OCI-LY7 (cell line): ENCODE data around the gene DNMT3A. TPM values are rescaled to one million over a fixed set of nuclear protein-coding genes. Genes with fewer than 3 reads are reported as not detected.
A peak's percentile ranks its signal among the peaks of the same experiment; 100 is the strongest.

ENCODE experiments used
- BruUV-seq: library from RNA; stranded (reverse); fragments of 400-500 nt; replicated peaks from 2 replicates; lab custom pipeline; 2021; lab: Mats Ljungman, UMichigan
- CTCF ChIA-PET: fragments of 300-600 bp; sonication (Branson Sonifier 250); formaldehyde crosslinking; loops from one replicate; lab custom pipeline; 2022; ENCODE audit warnings: antibody characterized with exemption; ENCODE audit not compliant: unreplicated experiment; lab: Charles Lee
- POLR2A ChIA-PET: fragments of 300-600 bp; sonication (Branson Sonifier 250); formaldehyde crosslinking; loops from one replicate; lab custom pipeline; 2022; ENCODE audit warnings: antibody characterized with exemption; lab: Charles Lee
- DNase-seq: peaks from one replicate; pipeline ENCODE4 v3.0.0-alpha.2; 2015; ENCODE audit warnings: low spot score
- H2AFZ ChIP-seq: fragments of 200-600 bp; sonication (generic), shearing (Covaris generic); 2 replicates; pipeline ENCODE4 v1.6.1; 2014; ENCODE audit warnings: mild to moderate bottlenecking, antibody characterized with exemption, low read length, moderate library complexity
- H3K27ac ChIP-seq: fragments of 200-600 bp; sonication (generic); 2 replicates; pipeline ENCODE4 v1.5.1; 2014; ENCODE audit warnings: mixed run types, low read depth, mild to moderate bottlenecking, moderate library complexity, low read length, inconsistent platforms; ENCODE audit not compliant: poor library complexity, severe bottlenecking
- H3K36me3 ChIP-seq: fragments of 200-600 bp; sonication (generic); 2 replicates; pipeline ENCODE4 v1.6.1; 2014; ENCODE audit warnings: mild to moderate bottlenecking, antibody characterized with exemption, low read length, moderate library complexity, mixed read lengths; ENCODE audit not compliant: insufficient read depth
- H3K4me1 ChIP-seq: fragments of 200-600 bp; sonication (generic); 2 replicates; pipeline ENCODE4 v1.5.1; 2014; ENCODE audit warnings: mild to moderate bottlenecking, low read length; ENCODE audit not compliant: insufficient read depth, poor library complexity, severe bottlenecking
- H3K4me2 ChIP-seq: fragments of 200-600 bp; sonication (generic); 2 replicates; pipeline ENCODE4 v1.6.1; 2014; ENCODE audit warnings: mild to moderate bottlenecking, low read length
- H3K4me3 ChIP-seq: fragments of 200-600 bp; sonication (generic); 2 replicates; pipeline ENCODE4 v1.5.1; 2014; ENCODE audit warnings: mild to moderate bottlenecking, low read depth, low read length; ENCODE audit not compliant: poor library complexity, severe bottlenecking
- H3K79me2 ChIP-seq: fragments of 200-600 bp; sonication (generic); 2 replicates; pipeline ENCODE4 v1.6.1; 2016; ENCODE audit warnings: low read depth, mild to moderate bottlenecking, low read length, moderate library complexity, mixed read lengths; ENCODE audit not compliant: insufficient read depth
- H3K9me2 ChIP-seq: fragments of 200-600 bp; sonication (generic); 2 replicates; pipeline ENCODE4 v1.6.1; 2016; ENCODE audit warnings: mild to moderate bottlenecking, low read length, mixed read lengths; ENCODE audit not compliant: insufficient read depth
- H3K9me3 ChIP-seq: fragments of 200-600 bp; sonication (generic); 2 replicates; pipeline ENCODE4 v1.6.1; 2014; ENCODE audit warnings: mild to moderate bottlenecking, mixed run types, low read length, mixed read lengths
- H4K20me1 ChIP-seq: fragments of 200-600 bp; sonication (generic); 2 replicates; pipeline ENCODE4 v1.6.1; 2014; ENCODE audit warnings: mild to moderate bottlenecking, antibody characterized with exemption, low read length, moderate library complexity, mixed read lengths; ENCODE audit not compliant: insufficient read depth
- EZH2phosphoT487 ChIP-seq: fragments of 200-600 bp; sonication (generic); IDR thresholded peaks from 2 replicates; pipeline ENCODE4 v1.6.1; 2018; ENCODE audit warnings: low read depth, borderline replicate concordance, mild to moderate bottlenecking, mixed run types, antibody characterized with exemption, low read length, moderate library complexity, mixed read lengths
- intact Hi-C: fragments of 100-400 bp; cut with micrococcal nuclease; formaldehyde crosslinking; loops from one replicate; pipeline ENCODE4 v1.10.0; 2022; ENCODE audit not compliant: unreplicated experiment
- total RNA-seq, 2 experiments: library from RNA; depleted of rRNA in 1 of 2; stranded (reverse); fragments of >200 nt in 1 of 2; shearing (Covaris generic) in 1 of 2; gene quantifications; 2 replicates each; pipeline ENCODE4 v1.2.3, GENCODE V29; 2014 to 2022
- TF ChIP-seq, protein P1 (sequence below): fragments of 200-600 bp; sonication (generic); conservative IDR thresholded peaks from 2 replicates; pipeline ENCODE4 v1.5.1; 2014; ENCODE audit warnings: mild to moderate bottlenecking, antibody characterized with exemption, low read length, moderate library complexity, mixed read lengths

The DNMT3A gene
- total RNA-seq, 2 experiments from 2014 or later, result 2.8 to 7.3 TPM

DNA sequence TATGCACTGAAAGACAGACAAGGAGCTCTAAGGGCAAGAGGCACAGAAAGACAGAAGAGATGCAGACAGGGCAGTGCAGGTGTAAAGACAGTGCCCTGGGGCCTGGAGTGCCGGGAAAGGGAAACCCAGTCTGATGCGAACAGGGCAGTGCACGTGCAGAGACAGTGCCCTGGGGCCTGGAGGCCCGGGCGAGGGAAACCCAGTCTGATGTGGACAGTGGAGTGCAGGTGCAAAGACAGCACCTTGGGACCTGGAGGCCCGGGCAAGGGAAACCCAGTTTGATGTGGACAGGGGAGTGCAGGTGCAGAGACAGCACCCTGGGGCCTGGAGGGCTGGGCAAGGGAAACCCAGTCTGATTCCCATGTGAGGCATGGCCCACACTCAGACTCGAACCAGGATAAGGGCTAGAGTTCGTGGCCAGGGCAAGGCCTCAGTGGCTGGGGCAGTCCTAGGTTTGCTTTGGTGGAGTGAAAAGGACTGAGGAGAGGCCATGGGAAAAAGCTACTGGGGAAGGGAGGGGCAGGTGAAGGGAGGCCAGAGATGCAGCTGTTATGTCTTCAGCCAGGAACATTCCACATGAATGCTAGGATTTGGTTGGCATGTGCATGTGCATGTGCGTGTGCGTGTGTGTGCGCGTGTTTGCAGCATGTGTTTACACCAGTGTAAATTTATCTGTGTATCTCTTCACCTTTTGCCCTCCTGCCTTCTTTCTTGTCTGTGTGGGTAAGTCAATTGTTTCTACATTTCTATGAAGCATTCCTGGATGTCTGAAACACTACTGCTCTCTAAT, 39.1 kb upstream of the DNMT3A start:
- no peaks in the 10 kb centered on the region for H3K9me2 ChIP-seq
- no peaks in the 10 kb centered on the region for H3K79me2 ChIP-seq
- H3K27ac ChIP-seq, result peak overlapping the region; percentile 47
- H3K36me3 ChIP-seq, result no peaks in the 10 kb centered on the region
- POLR2A ChIA-PET, result interaction anchor here (0.7 to 3.2 kb wide), 12 partner anchors 9 to 117 kb away, joined by 3 to 24 read pairs (median 6); no protein-coding TSS in a partner anchor
- DNase-seq, result peak; percentile 49
- no peak overlapping the region for H3K4me3 ChIP-seq
- peak overlapping the region; percentile 41 for H3K4me2 ChIP-seq
- H2AFZ ChIP-seq, result peak overlapping the region; percentile 5; the same call in 1 of the 2 replicates
- TF ChIP-seq, protein P1, sequence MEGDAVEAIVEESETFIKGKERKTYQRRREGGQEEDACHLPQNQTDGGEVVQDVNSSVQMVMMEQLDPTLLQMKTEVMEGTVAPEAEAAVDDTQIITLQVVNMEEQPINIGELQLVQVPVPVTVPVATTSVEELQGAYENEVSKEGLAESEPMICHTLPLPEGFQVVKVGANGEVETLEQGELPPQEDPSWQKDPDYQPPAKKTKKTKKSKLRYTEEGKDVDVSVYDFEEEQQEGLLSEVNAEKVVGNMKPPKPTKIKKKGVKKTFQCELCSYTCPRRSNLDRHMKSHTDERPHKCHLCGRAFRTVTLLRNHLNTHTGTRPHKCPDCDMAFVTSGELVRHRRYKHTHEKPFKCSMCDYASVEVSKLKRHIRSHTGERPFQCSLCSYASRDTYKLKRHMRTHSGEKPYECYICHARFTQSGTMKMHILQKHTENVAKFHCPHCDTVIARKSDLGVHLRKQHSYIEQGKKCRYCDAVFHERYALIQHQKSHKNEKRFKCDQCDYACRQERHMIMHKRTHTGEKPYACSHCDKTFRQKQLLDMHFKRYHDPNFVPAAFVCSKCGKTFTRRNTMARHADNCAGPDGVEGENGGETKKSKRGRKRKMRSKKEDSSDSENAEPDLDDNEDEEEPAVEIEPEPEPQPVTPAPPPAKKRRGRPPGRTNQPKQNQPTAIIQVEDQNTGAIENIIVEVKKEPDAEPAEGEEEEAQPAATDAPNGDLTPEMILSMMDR, result no peak
- TF ChIP-seq EZH2phosphoT487, result no peak
- H4K20me1 ChIP-seq, result no peaks in the 10 kb centered on the region
- intact Hi-C loops, result no loop called here
- no TSS peak for BruUV-seq
- no peaks in the 10 kb centered on the region for H3K9me3 ChIP-seq
- peaks cover 65% of the 10 kb centered on the region for H3K4me1 ChIP-seq
- CTCF ChIA-PET, result interaction anchor here (1.1 to 2.1 kb wide), 2 partner anchors 18 to 20 kb away, joined by 3 to 5 read pairs; no protein-coding TSS in a partner anchor

DNA sequence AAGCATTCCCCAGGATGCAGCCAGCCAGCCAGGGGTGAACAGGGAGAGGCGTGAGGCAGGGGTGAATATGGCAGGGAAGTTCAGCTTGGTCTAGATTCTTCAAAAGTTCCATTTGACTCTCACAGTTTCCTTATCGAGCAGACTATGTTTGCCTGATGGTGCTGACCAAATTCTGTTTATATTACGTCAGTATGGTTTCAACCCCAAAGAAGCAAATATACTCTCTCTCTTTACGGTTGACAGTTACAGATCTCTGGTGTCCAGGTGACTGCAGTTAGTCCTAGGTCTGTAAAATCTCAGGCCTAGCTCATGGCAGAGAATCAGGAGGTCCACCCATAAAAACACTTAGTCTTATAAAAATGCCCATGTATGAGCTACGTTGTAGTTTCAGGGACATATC, 38.3 kb upstream of the DNMT3A start:
- Histone ChIP-seq H3K9me2 (no peaks in the 10 kb centered on the region), H2AFZ (peak overlapping the region; percentile 5; the same call in 1 of the 2 replicates), H3K4me3 (no peak overlapping the region), H4K20me1 (no peaks in the 10 kb centered on the region), H3K36me3 (no peaks in the 10 kb centered on the region), H3K9me3 (no peaks in the 10 kb centered on the region), H3K27ac (peak overlapping the region; percentile 47), H3K4me1 (peaks cover 65% of the 10 kb centered on the region), H3K4me2 (peak overlapping the region; percentile 41), H3K79me2 (no peaks in the 10 kb centered on the region)
- intact Hi-C loops, result no loop called here
- POLR2A ChIA-PET, result interaction anchor here (0.7 to 3.2 kb wide), 11 partner anchors 9 to 214 kb away, joined by 3 to 24 read pairs (median 5); no protein-coding TSS in a partner anchor
- CTCF ChIA-PET, result interaction anchor here (1.1 to 2.1 kb wide), 3 partner anchors 17 to 38 kb away, joined by 3 to 5 read pairs (median 3); no protein-coding TSS in a partner anchor
- no peak for DNase-seq
- no peak for TF ChIP-seq EZH2phosphoT487
- BruUV-seq, result no TSS peak

DNA sequence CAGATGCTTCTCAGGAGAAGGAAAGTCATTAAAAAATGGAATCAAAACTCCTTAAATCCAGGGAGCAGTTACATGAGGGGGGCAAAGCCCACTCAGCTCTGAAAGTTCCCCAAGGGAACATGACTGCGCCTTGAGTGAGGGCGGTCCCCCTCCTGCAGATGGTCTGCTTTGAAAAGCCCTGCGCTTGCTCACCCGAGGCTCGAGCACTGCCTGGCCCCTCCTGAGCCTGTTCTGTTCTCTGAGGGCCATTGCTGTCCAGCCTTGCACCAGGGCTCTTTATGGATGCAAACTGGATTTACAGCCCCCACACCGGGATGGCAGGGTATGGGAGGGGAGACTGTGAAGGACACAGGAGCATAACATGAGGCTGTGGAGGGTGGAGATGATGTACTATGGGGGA, 37.8 kb upstream of the DNMT3A start:
- Histone ChIP-seq H3K36me3 (no peaks in the 10 kb centered on the region), H3K9me3 (no peaks in the 10 kb centered on the region), H3K27ac (peak overlapping the region; percentile 47), H3K4me2 (peak overlapping the region; percentile 41), H2AFZ (peak overlapping the region; percentile 5; the same call in 1 of the 2 replicates), H3K9me2 (no peaks in the 10 kb centered on the region), H4K20me1 (no peaks in the 10 kb centered on the region), H3K4me1 (peaks cover 65% of the 10 kb centered on the region), H3K4me3 (no peak overlapping the region), H3K79me2 (no peaks in the 10 kb centered on the region)
- intact Hi-C loops, result loop anchor here (10.0 kb wide), 1 partner anchor 185 kb away; no protein-coding TSS in a partner anchor
- BruUV-seq, result no TSS peak
- POLR2A ChIA-PET, result interaction anchor here (0.8 to 2.6 kb wide), 9 partner anchors 10 to 214 kb away, joined by 3 to 13 read pairs (median 5); no protein-coding TSS in a partner anchor
- CTCF ChIA-PET, result interaction anchor here (1.1 kb wide), 3 partner anchors 21 to 187 kb away, joined by 3 read pairs; no protein-coding TSS in a partner anchor
- DNase-seq, result no peak
- TF ChIP-seq, protein P1, result no peak
- no peak for TF ChIP-seq EZH2phosphoT487
